Epidermal melanocyte (primary cell): ENCODE results near the gene CYP2B6.
"Not testable (repeated sequence)": the region's sequence is repeated elsewhere in the genome, so short reads cannot be mapped to it uniquely, and the experiment has no call there.

Source experiments
- DNase-seq: peaks from one replicate; pipeline ENCODE4 v3.0.0; 2011; ENCODE audit warnings: low spot score; ENCODE audit not compliant: insufficient read length

Gene CYP2B6

GRCh38 chr19:40980743-40981442 lies 10.2 kb upstream of the CYP2B6 start:
- not testable (repeated sequence) for DNase-seq

DNA sequence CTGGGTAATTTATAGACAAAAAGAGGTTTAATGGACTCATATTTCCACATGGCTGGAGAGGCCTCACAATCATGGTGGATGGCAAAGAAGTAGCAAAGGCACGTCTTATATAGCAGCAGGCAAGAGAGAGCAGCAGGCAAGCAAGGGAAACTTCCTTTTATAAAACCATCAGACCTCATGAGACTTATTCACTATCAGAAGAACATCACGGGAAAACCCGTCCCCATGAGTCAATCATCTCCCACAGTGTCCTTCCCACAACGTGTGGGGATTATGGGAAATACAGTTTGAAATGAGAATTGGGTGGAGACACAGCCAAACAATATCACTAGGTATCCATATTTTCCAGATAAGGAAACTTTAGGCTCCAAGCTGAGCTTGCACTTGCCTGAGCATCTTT lies 9.5 kb upstream of the CYP2B6 start:
- DNase-seq = no peak

DNA sequence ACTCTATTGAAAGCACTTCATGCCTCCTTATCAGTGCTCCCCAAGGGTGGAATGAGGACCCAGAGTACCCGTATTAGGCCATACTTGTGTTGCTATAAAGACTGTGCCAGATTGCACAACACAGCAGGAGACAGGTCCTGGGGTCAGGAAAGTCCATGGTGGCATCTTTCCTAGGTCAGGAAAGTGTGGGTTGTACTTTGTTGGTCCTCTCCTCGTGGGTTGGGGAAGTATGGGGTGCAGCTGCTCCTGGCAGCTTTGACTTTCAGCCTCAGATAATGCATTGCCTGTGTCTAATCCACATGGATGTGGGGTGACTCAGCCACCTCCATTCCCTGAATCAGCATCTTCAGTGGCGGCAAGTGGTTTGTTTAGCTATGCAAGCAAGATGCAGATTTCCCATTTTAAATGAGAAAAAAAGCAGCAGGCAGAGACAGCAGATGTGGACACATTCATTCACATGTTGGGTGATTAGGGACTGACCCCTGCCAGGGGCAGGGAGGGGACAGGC lies 8.4 kb upstream of the CYP2B6 start:
- DNase-seq = no peak

DNA sequence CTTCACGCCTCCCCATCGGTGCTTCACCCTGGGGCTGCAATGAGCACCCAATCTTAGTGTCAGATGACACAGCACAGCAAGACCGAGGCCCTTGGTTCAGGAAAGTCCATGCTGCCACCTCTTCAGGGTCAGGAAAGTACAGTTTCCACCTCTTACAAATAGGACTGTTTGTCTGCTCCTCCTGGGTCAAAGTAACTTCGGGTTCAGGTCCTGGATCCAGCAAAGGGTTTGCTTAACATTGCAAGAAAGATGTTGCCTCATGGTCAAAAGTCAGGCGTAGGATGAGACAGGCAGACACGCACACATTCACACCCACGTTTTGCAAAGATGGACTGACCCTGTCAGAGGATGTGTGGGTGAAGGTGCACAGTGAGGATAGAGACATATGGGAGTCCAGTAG lies 1.6 kb upstream of the CYP2B6 start:
- no peak for DNase-seq

DNA sequence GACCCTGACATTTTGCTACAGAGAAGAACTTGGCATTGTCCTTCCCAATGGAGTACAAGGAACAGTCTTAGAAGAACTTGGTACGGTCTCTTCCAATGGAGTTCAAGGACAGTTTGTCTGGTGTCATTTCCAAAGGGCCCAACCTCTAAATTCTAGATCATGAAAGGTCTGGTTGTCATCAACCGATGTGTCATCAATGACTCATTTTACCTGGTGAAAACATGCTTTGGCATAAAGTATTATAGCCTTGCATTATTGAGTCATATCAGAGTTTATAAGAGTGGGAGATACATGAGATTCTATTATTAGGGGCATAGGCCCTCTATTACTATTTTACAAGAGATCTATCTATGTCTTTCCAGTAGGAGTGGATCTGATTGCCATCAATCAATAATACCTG lies 4.3 kb downstream of the CYP2B6 start:
- no peak for DNase-seq

GRCh38 chr19:40999018-40999417 lies 7.9 kb downstream of the CYP2B6 start:
- not testable (repeated sequence) for DNase-seq

- no peak for DNase-seq
Observed at GRCh38 chr19:41000310-41000737, 9.2 kb downstream of the CYP2B6 start.

- DNase-seq = no peak
Observed at GRCh38 chr19:41001243-41001971, 10.3 kb downstream of the CYP2B6 start.

DNA sequence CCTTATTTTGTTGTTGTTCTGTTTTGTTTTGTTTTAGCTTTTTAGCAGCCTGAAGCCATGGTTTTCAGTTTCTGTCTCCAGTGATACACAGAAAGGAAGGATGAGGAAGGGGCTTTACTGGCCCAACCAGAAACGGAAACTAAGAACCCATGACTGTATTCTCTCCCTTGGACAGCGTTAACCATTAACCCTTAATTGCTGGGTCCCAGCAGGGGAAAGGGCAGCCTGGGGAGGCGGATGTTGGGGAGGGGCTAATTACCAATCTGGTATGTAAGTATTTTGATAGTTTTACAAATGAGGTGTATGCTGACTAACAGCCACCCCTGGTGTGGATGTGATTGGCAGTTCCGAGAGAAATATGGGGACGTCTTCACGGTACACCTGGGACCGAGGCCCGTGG lies 12.6 kb downstream of the CYP2B6 start:
- not testable (repeated sequence) for DNase-seq

GRCh38 chr19:41009700-41010235 lies 18.7 kb downstream of the CYP2B6 start:
- DNase-seq = no peak

- DNase-seq = no peak
Observed at GRCh38 chr19:41013359-41013758, 22.3 kb downstream of the CYP2B6 start.

DNA sequence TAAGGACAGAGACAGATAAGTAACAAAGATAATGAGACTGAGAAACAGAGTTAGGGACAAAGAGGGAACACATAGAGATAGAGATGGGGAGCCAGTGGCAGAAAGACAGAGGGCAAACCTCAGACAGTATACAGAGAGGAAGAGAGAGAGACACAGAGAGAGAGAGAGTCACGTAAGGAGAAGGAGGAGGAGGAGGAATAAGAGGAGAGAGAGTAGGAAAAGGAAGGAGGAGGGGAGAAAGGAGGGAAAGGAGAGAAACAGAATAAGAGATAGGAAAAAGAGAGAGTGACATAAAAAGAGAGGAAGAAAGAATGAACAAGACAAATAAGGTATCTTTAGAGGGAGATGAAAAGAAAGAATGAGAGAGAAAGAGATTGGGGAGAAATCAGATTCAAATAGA lies 23.6 kb downstream of the CYP2B6 start:
- DNase-seq = no peak

GRCh38 chr19:41016488-41017071 lies 25.5 kb downstream of the CYP2B6 start:
- DNase-seq = no peak

DNA sequence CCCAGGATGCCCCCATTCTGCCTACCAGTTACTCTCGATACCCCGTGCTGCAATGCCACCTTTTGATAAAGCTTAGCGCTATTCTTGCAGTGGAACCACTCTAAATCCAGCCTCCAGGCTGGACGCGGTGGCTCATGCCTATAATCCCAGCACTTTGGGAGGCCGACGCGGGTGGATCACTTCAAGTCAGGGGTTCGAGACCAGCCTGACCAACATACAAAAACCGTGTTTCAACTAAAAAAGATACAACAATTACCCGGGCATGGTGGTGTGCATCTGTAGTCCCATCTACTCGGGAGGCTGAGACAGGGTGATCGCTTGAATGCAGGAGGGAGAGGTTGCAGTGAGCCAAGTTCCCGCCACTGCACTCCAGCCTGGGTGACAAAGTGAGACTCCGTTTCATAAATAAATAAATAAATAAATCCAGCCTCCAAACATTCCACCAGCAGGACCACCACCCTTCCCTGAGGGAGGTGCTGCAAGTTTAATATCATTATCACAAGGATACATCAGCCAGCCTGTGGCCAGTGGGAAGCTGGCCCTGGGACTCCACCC lies 27.7 kb downstream of the CYP2B6 start:
- no peak for DNase-seq

DNA sequence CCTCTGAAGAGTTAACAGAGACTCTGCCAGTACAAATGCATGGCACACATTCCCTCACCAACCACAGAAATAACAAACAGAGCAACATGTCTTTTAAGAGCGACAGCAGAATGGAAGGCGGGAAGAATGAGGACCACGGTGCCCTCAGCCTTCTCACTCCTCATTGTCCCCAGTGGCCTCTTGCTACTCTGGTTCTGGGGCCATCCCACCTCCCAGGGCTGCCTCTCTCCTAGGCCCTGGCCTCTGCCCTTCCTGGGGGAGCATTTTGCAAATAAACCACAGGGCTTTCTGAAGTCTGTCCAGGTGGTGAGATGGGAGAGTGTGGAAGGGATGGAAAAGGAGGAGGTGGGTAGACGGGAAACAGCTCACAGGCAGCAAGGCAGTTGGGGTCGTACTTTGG lies 28.3 kb downstream of the CYP2B6 start:
- DNase-seq = no peak

GRCh38 chr19:41023193-41023592 lies 32.1 kb downstream of the CYP2B6 start:
- DNase-seq = no peak

GRCh38 chr19:41025411-41025810 lies 34.3 kb downstream of the CYP2B6 start:
- no peak for DNase-seq

GRCh38 chr19:41025871-41026270 lies 34.8 kb downstream of the CYP2B6 start:
- no peak for DNase-seq

GRCh38 chr19:41027273-41027967 lies 36.3 kb downstream of the CYP2B6 start:
- DNase-seq = no peak

DNA sequence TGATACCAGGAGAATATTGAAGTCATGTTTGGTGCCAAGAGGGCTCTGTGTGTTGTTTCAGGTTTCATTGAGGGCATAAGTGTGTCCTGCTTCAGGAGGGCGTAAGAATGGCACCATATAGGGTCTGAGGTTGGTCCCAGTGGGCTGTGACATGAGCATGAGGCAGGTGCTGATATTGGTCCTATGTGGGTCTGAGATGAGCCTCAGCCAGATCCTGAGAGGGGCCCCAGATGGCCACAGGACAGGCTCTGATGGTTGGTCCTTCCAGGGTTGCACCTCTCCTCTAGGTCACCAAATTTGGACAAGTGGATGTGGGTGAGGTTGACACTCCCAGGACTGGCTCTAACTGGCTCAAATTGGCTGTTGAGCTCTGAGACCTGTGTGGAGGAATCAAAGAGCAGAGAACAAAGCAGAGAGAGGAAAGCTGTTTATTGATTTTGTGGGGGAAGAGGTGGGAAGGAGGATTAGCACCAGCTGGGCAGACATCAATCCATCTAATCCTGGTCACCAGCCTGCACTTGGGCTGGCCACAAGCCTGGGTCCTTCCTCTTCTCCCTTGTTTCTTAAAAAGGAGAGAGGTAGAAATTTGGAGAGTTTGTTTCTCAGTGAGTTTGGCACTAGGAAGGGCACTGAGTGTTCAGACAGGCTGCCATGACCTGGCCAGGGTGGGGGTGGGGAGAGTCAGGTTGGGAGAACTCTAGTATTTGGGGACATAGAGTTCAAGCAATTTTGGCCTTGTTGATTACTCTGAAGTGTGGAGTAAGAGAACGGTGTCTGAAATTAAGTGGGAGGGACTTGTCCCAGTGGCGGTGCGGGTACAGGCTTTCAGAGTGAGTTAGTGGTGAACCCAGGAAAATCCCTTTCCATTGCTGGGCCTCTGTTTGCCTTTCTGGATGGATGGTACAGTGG lies 38.7 kb downstream of the CYP2B6 start:
- no peak for DNase-seq
